Muscle of leg (tissue), 11 donors: ENCODE data around the gene SNX3. TPM values are rescaled to one million over a fixed set of nuclear protein-coding genes. Genes with fewer than 3 reads are reported as not detected.

Experiments
- DNase-seq: peaks from one replicate; pipeline ENCODE4 v3.0.0; 2013
- H3K27ac ChIP-seq: one replicate; pipeline ENCODE4 v1.5.1; 2013; ENCODE audit warnings: mild to moderate bottlenecking, low read length, control low read depth
- H3K27me3 ChIP-seq: one replicate; pipeline ENCODE4 v1.6.1; 2013; ENCODE audit warnings: low read length; ENCODE audit not compliant: control insufficient read depth, insufficient read depth
- H3K36me3 ChIP-seq: one replicate; pipeline ENCODE4 v1.6.1; 2013; ENCODE audit warnings: low read length; ENCODE audit not compliant: control insufficient read depth, insufficient read depth
- H3K4me1 ChIP-seq: one replicate; pipeline ENCODE4 v1.6.1; 2013; ENCODE audit warnings: low read length; ENCODE audit not compliant: control insufficient read depth, insufficient read depth
- H3K4me3 ChIP-seq: one replicate; pipeline ENCODE4 v1.5.1; 2013; ENCODE audit warnings: low read length, control low read depth
- H3K9me3 ChIP-seq: replicated peaks from 2 replicates; pipeline ENCODE4 v1.6.1; 2013; ENCODE audit warnings: low read depth, low read length; ENCODE audit not compliant: control insufficient read depth
- WGBS: methylation state at CpG from one replicate; pipeline ENCODE4 v1.1.5; 2013; ENCODE audit warnings: missing lambda C conversion rate; ENCODE audit not compliant: insufficient coverage; 5-methylcytosine and 5-hydroxymethylcytosine counted together
- polyA plus RNA-seq, 8 donors: library from polyadenylated mRNA; unstranded; fragments of 120-200 nt; gene quantifications; one replicate each; pipeline versions ENCODE4 v1.2.1 to v1.2.3, GENCODE V29; 2013; ENCODE audit warnings: inconsistent platforms in 1 of 8, low replicate concordance in 1 of 8; ENCODE audit not compliant: insufficient read length in 8 of 8, insufficient read depth in 1 of 8
- total RNA-seq: library from RNA; stranded (reverse); fragments of 120-200 nt; gene quantifications from one replicate; pipeline ENCODE4 v1.2.4, GENCODE V29; 2013

Gene SNX3
- total and polyA plus RNA-seq, 9 donors, result 135 to 263 (median 219) TPM

- Histone ChIP-seq H3K4me1 (peaks cover 17% of the 10 kb centered on the region), H3K27ac (no peak overlapping the region), H3K9me3 (no peaks in the 10 kb centered on the region), H3K36me3 (no peaks in the 10 kb centered on the region), H3K27me3 (peaks cover 75% of the 10 kb centered on the region), H3K4me3 (no peak overlapping the region)
- peak; percentile 77 for DNase-seq
- 6% methylated on average over 41 of the region's 43 CpGs for WGBS
Measured at GRCh38 chr6:108174371-108175175, 86.3 kb downstream of the SNX3 start.

GRCh38 chr6:108171918-108172516 lies 88.8 kb downstream of the SNX3 start:
- H3K36me3 ChIP-seq, result no peaks in the 10 kb centered on the region
- H3K4me1 ChIP-seq, result peaks cover 41% of the 10 kb centered on the region
- peaks cover 86% of the 10 kb centered on the region for H3K27me3 ChIP-seq
- no peaks in the 10 kb centered on the region for H3K9me3 ChIP-seq
- no peak for DNase-seq
- H3K27ac ChIP-seq, result no peak overlapping the region
- H3K4me3 ChIP-seq, result no peak overlapping the region
- WGBS, result 10% methylated on average over 2 of the region's 3 CpGs

GRCh38 chr6:108171291-108171917 lies 89.4 kb downstream of the SNX3 start:
- WGBS, result 8% methylated on average over 16 of the region's 21 CpGs
- peaks cover 43% of the 10 kb centered on the region for H3K4me1 ChIP-seq

GRCh38 chr6:108170332-108171290 lies 90.2 kb downstream of the SNX3 start:
- Histone ChIP-seq H3K9me3 (no peaks in the 10 kb centered on the region), H3K36me3 (no peaks in the 10 kb centered on the region), H3K4me1 (peaks cover 43% of the 10 kb centered on the region), H3K4me3 (no peak overlapping the region), H3K27me3 (peaks cover 86% of the 10 kb centered on the region), H3K27ac (no peak overlapping the region)
- 10% methylated on average over 6 of the region's 31 CpGs for WGBS
- DNase-seq, result no peak

More at GRCh38 chr6:108171291-108171917, 89.4 kb downstream of the SNX3 start:
- Histone ChIP-seq H3K4me3 (no peak overlapping the region), H3K27me3 (peaks cover 86% of the 10 kb centered on the region), H3K9me3 (no peaks in the 10 kb centered on the region), H3K36me3 (no peaks in the 10 kb centered on the region), H3K27ac (no peak overlapping the region)
- no peak for DNase-seq

- Histone ChIP-seq H3K36me3 (no peaks in the 10 kb centered on the region), H3K4me1 (peaks cover 49% of the 10 kb centered on the region), H3K4me3 (no peak overlapping the region), H3K9me3 (no peaks in the 10 kb centered on the region), H3K27ac (no peak overlapping the region), H3K27me3 (peaks cover 86% of the 10 kb centered on the region)
- no peak for DNase-seq
- under 1% methylated on average over 30 of the region's 55 CpGs for WGBS
Measured at GRCh38 chr6:108169464-108170331, 91.1 kb downstream of the SNX3 start.

GRCh38 chr6:108168501-108169463 lies 92.1 kb downstream of the SNX3 start:
- H3K4me3 ChIP-seq, result no peak overlapping the region
- H3K4me1 ChIP-seq, result peaks cover 49% of the 10 kb centered on the region
- H3K36me3 ChIP-seq, result no peaks in the 10 kb centered on the region
- H3K27ac ChIP-seq, result no peak overlapping the region
- H3K9me3 ChIP-seq, result no peaks in the 10 kb centered on the region
- H3K27me3 ChIP-seq, result peaks cover 87% of the 10 kb centered on the region
- WGBS, result 2% methylated on average over 50 of the region's 63 CpGs
- DNase-seq, result peak; percentile 49

GRCh38 chr6:108168090-108168463 lies 92.8 kb downstream of the SNX3 start:
- 17% methylated on average over 19 of the region's 23 CpGs for WGBS
- H3K4me1 ChIP-seq, result peaks cover 49% of the 10 kb centered on the region
- H3K36me3 ChIP-seq, result no peaks in the 10 kb centered on the region
- no peak overlapping the region for H3K4me3 ChIP-seq
- no peak for DNase-seq
- no peak overlapping the region for H3K27ac ChIP-seq
- H3K9me3 ChIP-seq, result no peaks in the 10 kb centered on the region
- H3K27me3 ChIP-seq, result peaks cover 94% of the 10 kb centered on the region

- H3K9me3 ChIP-seq, result no peaks in the 10 kb centered on the region
- peaks cover 49% of the 10 kb centered on the region for H3K4me1 ChIP-seq
- WGBS, result 27% methylated on average over 28 of the region's 35 CpGs
- H3K36me3 ChIP-seq, result no peaks in the 10 kb centered on the region
- H3K27ac ChIP-seq, result no peak overlapping the region
- no peak overlapping the region for H3K4me3 ChIP-seq
- DNase-seq, result no peak
- peaks cover 99% of the 10 kb centered on the region for H3K27me3 ChIP-seq
Measured at GRCh38 chr6:108167449-108168089, 93.3 kb downstream of the SNX3 start.
